Hematopoietic multipotent progenitor cell treated with erythropoietin and hydrocortisone succinate and interleukin-3 and kit ligand, for 6 days (in vitro differentiated cells): ENCODE results near the gene KRT13.

Source experiments
- DNase-seq: peaks from one replicate; pipeline ENCODE4 v3.0.0-alpha.2; 2015

KRT13 gene

DNA sequence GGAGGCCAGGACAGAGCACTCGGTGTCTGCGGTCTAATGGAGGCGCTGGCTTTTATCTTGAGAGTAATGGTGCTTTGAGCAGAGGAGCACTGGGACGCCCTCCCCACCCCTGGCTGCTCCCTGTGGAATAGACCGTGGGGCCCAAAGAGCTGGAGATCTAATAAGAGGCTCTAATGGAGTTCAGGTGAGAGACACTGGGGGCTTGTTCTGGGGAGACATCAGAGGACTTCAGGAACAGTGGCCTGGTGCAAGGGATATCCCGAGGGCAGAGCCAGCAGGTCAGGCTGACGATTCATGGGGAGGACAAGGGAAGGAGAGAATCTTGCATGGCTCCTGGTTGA lies 32.2 kb upstream of the KRT13 start:
- DNase-seq: no peak

DNA sequence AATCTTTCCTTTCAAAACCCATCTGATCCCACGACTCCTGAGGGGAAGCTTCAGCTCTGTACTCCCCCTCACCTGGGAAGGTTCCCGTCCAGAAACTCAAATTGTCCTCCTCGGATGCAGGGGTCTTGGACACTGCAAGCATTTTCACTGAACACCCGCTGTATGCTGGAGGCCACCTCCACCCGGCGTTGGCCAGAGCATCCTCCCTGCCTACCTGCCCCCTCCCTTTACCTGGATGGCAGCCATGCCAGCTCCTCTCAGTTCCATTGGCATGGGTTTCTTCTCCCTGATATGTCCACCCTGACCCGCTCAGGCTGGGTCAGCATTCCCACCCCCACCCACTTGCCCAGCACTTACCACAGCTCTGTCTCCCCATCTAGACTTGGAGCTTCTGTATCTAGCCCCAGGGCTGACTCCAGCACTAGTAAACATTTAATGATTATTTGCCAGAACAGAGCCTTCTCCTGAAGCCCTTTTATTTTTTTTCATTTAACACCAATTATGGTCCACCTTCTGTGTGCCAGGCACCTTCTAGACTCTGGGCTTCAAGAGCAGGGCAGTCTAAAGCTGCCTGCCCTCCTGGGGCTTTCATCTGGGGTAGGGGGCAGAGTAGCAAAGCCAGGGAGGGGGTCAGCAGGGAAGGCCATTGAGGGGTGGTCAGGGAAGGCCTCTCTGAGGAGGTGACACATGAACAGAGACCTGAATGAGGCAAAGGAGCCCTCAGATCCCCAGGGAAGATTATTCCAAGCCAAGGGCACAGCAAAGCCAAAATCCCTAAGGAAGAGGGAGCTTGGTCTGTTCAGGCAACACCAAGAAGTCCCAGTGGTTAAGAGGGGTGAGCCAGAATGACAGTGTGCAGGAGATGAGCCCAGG lies 31.6 kb upstream of the KRT13 start:
- no peak for DNase-seq

DNA sequence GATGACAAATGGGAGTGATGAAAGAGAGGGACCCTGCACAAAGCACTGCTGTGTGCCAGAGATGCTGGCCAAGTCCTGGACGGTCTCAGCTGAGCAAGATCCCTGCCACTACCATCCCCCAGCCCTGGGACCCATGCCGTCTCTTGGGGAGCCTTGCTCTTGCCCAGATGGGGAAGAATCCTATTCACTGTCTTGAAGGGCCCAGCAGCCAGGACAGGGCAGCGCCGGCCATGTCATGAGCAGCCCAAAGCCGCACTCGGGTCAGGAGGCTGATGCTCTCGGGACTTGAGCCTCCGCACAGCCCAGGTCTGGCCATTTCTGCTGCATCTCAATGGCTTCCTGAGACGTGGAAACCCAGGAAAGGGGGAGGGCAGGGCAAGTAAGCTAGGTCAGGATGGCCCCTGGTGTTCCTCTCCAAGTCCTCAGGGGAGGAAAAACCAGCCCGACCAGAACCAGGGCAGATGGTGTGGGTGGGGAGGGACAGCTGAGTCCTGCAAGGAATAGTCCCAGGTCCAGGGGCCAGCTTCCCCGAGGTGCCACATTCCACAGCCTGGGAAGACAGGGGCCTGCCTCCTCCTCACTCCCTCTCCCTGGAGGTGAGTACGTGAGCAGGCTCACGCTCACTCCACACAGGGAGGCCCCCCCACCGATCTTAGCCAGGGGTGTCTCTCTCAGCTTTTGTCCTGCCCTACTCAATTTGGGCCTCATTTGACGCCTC lies 30.5 kb upstream of the KRT13 start:
- no peak for DNase-seq

GRCh38 chr17:41534899-41535546 lies 29.6 kb upstream of the KRT13 start:
- DNase-seq: peak; percentile 28

GRCh38 chr17:41533613-41534012 lies 28.2 kb upstream of the KRT13 start:
- DNase-seq: no peak

DNA sequence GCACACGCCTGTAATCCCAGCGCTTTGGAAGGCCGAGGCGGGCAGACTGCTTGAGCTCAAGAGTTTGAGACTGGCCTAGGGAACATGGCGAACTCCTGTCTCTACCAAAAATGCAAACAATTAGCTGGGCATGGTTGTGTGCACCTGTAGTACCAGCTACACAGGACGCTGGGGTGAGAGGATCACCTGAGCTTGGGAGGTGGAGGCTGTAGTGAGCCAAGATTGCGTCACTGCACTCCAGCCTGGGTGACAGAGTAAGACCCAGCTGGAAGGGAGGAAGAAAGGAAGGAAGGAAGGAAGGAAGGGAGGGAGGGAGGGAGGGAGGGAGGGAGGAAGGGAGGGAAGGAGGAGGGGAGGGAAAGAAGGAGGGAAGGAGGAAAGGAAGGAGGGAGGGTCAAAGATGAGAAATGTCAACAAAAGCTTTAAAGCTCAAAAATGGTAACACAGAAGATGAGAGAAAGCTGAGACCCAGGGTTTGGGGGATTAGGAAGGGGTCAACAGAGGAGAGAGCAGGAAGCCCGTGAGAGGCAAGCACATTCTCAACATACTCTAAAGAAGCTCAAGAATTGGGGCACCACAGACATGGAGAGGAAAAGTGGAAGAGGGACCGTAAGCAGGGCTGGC lies 27.6 kb upstream of the KRT13 start:
- no peak for DNase-seq

DNA sequence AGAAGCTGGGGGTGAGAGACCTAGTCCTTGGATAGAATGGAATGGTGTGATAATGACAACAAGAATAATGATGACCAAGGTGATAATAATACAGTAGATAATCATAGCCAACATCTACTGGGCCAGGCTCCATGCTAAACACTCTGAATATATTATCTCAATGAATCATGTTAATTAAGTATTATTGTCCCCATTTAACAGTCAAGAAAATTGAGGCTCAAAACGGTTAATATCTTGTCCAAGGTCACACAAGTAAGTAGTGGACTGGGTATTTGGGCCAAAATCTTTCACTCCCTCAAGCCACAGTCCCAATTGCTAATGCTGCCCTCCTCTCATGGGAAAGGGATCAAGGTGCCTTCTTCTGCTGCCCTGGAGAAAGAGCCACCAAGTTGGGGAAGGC lies 26.6 kb upstream of the KRT13 start:
- no peak for DNase-seq

GRCh38 chr17:41530062-41531048 lies 24.9 kb upstream of the KRT13 start:
- peak; percentile 69 for DNase-seq

DNA sequence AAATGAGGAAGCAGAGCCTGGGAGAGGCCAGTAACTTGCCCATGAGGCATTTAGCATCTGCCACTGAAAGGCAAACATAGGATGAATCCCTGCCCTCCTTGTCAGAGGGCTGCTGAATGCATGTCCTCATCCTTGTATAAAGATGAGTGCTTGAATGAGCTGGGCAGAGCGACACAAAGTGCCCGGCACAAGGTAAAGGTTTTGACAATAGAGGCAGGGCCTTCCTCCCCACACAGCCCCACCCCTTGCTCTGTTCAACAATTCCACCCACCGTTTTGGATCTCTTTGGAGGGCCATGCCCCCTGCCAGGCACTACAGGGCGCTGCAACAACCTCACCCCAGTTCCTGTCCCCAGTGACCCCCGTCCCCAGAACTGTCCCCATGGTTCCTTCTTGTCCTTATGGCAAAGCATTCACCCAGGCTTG lies 24.1 kb upstream of the KRT13 start:
- no peak for DNase-seq

GRCh38 chr17:41528959-41529353 lies 23.5 kb upstream of the KRT13 start:
- no peak for DNase-seq

DNA sequence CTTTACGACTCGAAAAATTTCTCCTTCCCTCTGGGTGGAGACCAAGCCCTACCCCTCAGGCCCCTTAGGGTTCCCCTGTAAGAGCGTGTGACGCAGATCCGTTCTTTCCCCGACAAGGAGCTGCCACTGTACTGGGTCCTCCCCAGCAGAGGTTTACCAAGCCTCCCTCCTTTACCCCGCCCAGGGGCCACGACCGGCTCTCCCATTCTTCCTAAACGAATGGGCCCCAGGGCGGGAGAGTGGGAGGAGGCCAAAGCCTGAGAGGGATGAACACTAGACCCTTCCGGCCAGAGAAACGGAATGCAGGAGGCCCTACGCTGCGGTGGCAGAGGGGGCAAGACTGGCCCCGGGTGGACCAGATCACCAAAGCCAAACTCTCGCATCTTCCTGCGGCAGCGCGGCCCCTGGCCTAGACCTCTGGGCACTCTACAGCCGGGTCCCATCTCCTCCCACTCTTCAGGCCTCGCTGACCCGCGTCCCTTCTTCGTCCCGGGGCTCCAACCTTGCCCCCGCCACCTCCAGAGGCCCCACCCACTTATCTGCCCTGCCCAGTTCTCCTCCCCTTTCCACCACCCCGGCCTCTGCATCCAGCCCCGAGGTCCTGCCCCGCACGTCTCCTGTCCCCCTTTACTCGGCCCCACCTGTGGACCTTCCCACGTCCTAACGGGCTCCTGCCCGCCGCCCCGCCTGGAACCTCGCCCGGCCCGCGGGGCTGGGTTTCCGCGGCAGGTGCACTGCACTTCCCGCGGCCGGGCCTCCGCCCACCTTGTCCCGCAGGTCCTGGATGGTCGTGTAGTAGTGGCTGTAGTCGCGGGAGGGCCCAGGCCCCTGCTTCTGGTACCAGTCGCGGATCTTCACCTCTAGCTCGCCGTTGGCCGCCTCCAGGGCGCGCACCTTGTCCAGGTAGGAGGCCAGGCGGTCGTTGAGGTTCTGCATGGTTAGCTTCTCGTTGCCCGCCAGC lies 21.9 kb upstream of the KRT13 start:
- DNase-seq: peak; percentile 39

GRCh38 chr17:41524261-41524660 lies 18.8 kb upstream of the KRT13 start:
- DNase-seq: no peak

DNA sequence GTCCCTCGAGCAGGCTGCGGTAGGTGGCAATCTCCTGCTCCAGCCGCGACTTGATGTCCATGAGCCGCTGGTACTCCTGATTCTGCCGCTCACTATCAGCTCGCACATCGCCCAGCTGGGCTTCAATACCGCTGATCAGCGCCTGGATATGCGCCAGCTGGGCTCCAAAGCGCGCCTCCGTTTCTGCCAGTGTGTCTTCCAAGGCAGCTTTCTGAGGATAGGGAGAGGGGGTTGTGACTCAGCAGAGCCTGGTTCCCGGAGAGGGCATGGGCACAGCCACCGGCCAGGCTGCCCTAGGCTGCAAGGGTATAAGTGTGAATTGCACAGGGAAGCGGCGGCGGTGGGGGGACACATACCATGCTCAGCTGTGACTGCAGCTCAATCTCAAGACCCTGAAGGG lies 18.4 kb upstream of the KRT13 start:
- DNase-seq: no peak

DNA sequence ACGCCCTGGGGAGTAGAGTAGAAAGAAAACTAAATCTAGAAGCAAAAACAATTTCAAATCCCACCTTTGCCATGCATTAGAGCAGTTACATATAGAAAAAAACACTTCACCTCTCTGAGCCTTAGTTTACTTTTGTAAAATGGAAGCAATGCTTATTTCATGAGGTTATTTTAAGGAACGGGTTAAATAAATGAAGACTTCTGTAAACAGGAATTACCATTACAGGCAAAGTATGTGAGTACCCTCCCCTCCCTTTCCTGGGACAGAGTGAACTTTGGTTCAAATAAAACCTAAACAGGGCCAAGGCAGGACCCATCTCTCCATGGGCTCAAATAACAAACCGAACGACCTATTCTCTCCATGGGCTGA lies 17.8 kb upstream of the KRT13 start:
- no peak for DNase-seq

- no peak for DNase-seq
Measured at GRCh38 chr17:41522301-41523224, 17.2 kb upstream of the KRT13 start.

DNA sequence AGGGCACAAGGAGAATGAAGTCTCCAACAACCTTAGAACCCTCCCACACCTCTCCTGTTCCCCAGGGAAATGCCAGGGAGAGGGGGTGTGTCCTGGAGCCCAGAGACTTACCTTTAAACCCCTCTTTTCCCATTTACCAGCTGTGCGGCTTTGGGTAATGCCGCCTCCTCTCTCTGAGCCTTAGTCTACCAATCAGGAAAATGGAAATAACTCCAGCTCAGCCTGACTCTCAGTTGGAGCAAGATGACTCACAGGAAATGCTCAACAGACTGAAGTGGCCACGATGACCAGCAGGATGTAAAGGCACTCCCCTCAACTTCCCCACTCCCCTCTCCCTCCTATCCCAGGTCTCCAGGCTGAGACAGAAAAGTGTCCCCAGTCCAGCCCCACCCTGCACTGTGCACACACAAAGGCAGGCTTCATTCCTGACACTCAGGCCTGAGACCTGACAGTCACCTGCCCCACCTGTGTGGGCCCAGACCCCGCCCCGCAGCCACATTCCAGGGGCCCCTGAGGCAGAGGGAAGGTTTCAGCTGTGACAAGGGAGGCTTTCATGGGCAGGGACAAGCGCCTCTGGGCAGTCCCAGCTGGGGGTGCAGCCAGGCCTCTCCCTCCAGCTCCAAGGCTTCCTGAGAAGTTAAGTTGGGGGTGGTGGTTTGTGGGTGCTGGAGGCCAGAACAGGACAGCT lies 16.3 kb upstream of the KRT13 start:
- no peak for DNase-seq

- DNase-seq: peak; percentile 70
Measured at GRCh38 chr17:41520821-41521521, 15.6 kb upstream of the KRT13 start.

GRCh38 chr17:41519501-41520224 lies 14.3 kb upstream of the KRT13 start:
- DNase-seq: no peak
